ENCODE measurements around the gene CDK11A. TPM values are rescaled to one million over a fixed set of nuclear protein-coding genes. Genes with fewer than 3 reads are reported as not detected.
"Not testable (repeated sequence)": the region's sequence is repeated elsewhere in the genome, so short reads cannot be mapped to it uniquely, and the experiment has no call there.

Gene CDK11A
- total RNA-seq, 2 donors from 2014 or later = 56.3 to 56.7 TPM

GRCh38 chr1:1664941-1665814 lies 59.0 kb downstream of the CDK11A start:
- DNase-seq (ENCODE audit: low spot score) = no peak
- Histone ChIP-seq H3K9me3 (no peaks in the 10 kb centered on the region), H3K27ac (no peak overlapping the region), H3K27me3 (replicated peaks; ENCODE audit: insufficient read depth) (no peaks in the 10 kb centered on the region), H3K36me3 (peaks cover 28% of the 10 kb centered on the region), H3K4me1 (ENCODE audit: control insufficient read depth in 1 of 2, low read depth in 2 of 2) (no peaks in the 10 kb centered on the region), H3K4me3 (no peak overlapping the region)
- TF ChIP-seq CTCF (IDR thresholded peaks at IDR 0.05) = no peak
- ATAC-seq (ENCODE audit: insufficient number of reproducible peaks, low FRiP score, low read depth) = no peak

GRCh38 chr1:1664318-1664717 lies 59.8 kb downstream of the CDK11A start:
- H3K36me3 ChIP-seq = peaks cover 20% of the 10 kb centered on the region
- not testable (repeated sequence) for ATAC-seq (ENCODE audit: insufficient number of reproducible peaks, low FRiP score, low read depth); H3K27ac ChIP-seq; DNase-seq (ENCODE audit: low spot score); H3K4me1 ChIP-seq (ENCODE audit: control insufficient read depth in 1 of 2, low read depth in 2 of 2); H3K4me3 ChIP-seq; H3K27me3 ChIP-seq (replicated peaks; ENCODE audit: insufficient read depth); H3K9me3 ChIP-seq

- not testable (repeated sequence) for ATAC-seq (ENCODE audit: insufficient number of reproducible peaks, low FRiP score, low read depth); H3K4me3 ChIP-seq; H3K27me3 ChIP-seq (replicated peaks; ENCODE audit: insufficient read depth); H3K27ac ChIP-seq; H3K4me1 ChIP-seq (ENCODE audit: control insufficient read depth in 1 of 2, low read depth in 2 of 2); DNase-seq (ENCODE audit: low spot score); H3K9me3 ChIP-seq
- peaks cover 20% of the 10 kb centered on the region for H3K36me3 ChIP-seq
Observed at GRCh38 chr1:1662830-1663560, 61.2 kb downstream of the CDK11A start.

GRCh38 chr1:1662392-1662791 lies 61.8 kb downstream of the CDK11A start:
- H3K27me3 ChIP-seq (replicated peaks; ENCODE audit: insufficient read depth); H3K4me3 ChIP-seq; H3K4me1 ChIP-seq (ENCODE audit: control insufficient read depth in 1 of 2, low read depth in 2 of 2); ATAC-seq (ENCODE audit: insufficient number of reproducible peaks, low FRiP score, low read depth); H3K27ac ChIP-seq; DNase-seq (ENCODE audit: low spot score); H3K9me3 ChIP-seq: not testable (repeated sequence)
- peaks cover 20% of the 10 kb centered on the region for H3K36me3 ChIP-seq

- H3K27me3 ChIP-seq (replicated peaks; ENCODE audit: insufficient read depth); H3K9me3 ChIP-seq; H3K4me1 ChIP-seq (ENCODE audit: control insufficient read depth in 1 of 2, low read depth in 2 of 2): not testable (repeated sequence)
- peak; percentile 51 for TF ChIP-seq CTCF (IDR thresholded peaks at IDR 0.05)
- Histone ChIP-seq H3K27ac (peak within 1 kb of the TSS; percentile 92 to 100), H3K4me3 (peak within 1 kb of the TSS; percentile 73), H3K36me3 (peaks cover 25% of the 10 kb centered on the region)
- ATAC-seq (ENCODE audit: insufficient number of reproducible peaks, low FRiP score, low read depth) (peak; percentile 83), DNase-seq (ENCODE audit: low spot score) (peak; percentile 46)
Observed at GRCh38 chr1:1658583-1659549, 65.3 kb downstream of the CDK11A start, which contains the start of gene CDK11B. Gene CDK11B, minus strand, starts transcription at chr1:1659004. Its CDS starts 1,519 bp downstream, at chr1:1657485.

Other genes starting within 250 kb of the CDK11A start
- 10 to 100 TPM; 16.7 to 17.6 TPM for gene ATAD3A, start 212.2 kb downstream of the CDK11A start, total RNA-seq
- 10 to 100 TPM; 11.1 TPM for gene TMEM240, start 183.7 kb downstream of the CDK11A start, total RNA-seq
- gene SSU72, start 149.5 kb downstream of the CDK11A start, total RNA-seq = 10 to 100 TPM; 80.4 to 90.2 TPM
- 1 to 10 TPM in 1 of 2 donors, under 1 TPM in 1; 0.54 to 2.7 TPM for gene FNDC10, start 124.2 kb downstream of the CDK11A start, total RNA-seq
- gene MIB2, start 108.9 kb downstream of the CDK11A start, total RNA-seq = 100 to 1,000 TPM in 1 of 2 donors, 10 to 100 TPM in 1; 48.6 to 102 TPM
- gene MMP23B, start 92.2 kb downstream of the CDK11A start, total RNA-seq = 100 to 1,000 TPM in 1 of 2 donors, 10 to 100 TPM in 1; 87.2 to 201 TPM
- gene CDK11B, start 65.4 kb downstream of the CDK11A start, total RNA-seq = 10 to 100 TPM; 17.7 to 19.1 TPM
- 10 to 100 TPM; 37.2 to 48.3 TPM for gene SLC35E2B, start 31.6 kb downstream of the CDK11A start, total RNA-seq
- 100 to 1,000 TPM in 1 of 2 donors, 10 to 100 TPM in 1; 91.9 to 110 TPM for gene NADK, start 54.1 kb upstream of the CDK11A start, total RNA-seq
- 100 to 1,000 TPM; 169 to 200 TPM for gene GNB1, start 166.7 kb upstream of the CDK11A start, total RNA-seq
- not detected for gene CALML6, start 190.9 kb upstream of the CDK11A start, total RNA-seq
- not detected for gene TMEM52, start 194.9 kb upstream of the CDK11A start, total RNA-seq

Data from thoracic aorta (tissue), 2 donors.